GM21825 (cell line): ENCODE data around the gene WDR38.
A peak's percentile ranks its signal among the peaks of the same experiment; 100 is the strongest.

Experiments used
- ATAC-seq: cut with Tn5 transposase; IDR thresholded peaks from one replicate; pipeline ENCODE4 v1.9.1; 2021; ENCODE audit warnings: mild to moderate bottlenecking, moderate library complexity; ENCODE audit not compliant: unreplicated experiment

WDR38 gene

GRCh38 chr9:124852829-124853531 is at the start of gene WDR38:
WDR38 (plus strand) TSS chr9:124853460; CDS start chr9:124853532, 72 bp downstream.
- peak; percentile 69 for ATAC-seq

GRCh38 chr9:124803911-124804310 is 49.3 kb upstream of the WDR38 start:
- no peak for ATAC-seq

GRCh38 chr9:124805186-124805585 is 48.1 kb upstream of the WDR38 start:
- ATAC-seq, result no peak

- ATAC-seq, result no peak
Observed at GRCh38 chr9:124808246-124808956, 44.9 kb upstream of the WDR38 start.

- no peak for ATAC-seq
Observed at GRCh38 chr9:124809211-124809610, 44.0 kb upstream of the WDR38 start.

- no peak for ATAC-seq
Observed at GRCh38 chr9:124809741-124810500, 43.3 kb upstream of the WDR38 start.

- no peak for ATAC-seq
Observed at GRCh38 chr9:124810663-124811355, 42.5 kb upstream of the WDR38 start.

- ATAC-seq, result no peak
Observed at GRCh38 chr9:124812441-124812876, 40.8 kb upstream of the WDR38 start.

- ATAC-seq, result no peak
Observed at GRCh38 chr9:124813041-124813440, 40.2 kb upstream of the WDR38 start.

- no peak for ATAC-seq
Observed at GRCh38 chr9:124813501-124814163, 39.6 kb upstream of the WDR38 start.

GRCh38 chr9:124814164-124814535 is 39.1 kb upstream of the WDR38 start:
- no peak for ATAC-seq

GRCh38 chr9:124815601-124816000 is 37.7 kb upstream of the WDR38 start:
- no peak for ATAC-seq

- no peak for ATAC-seq
Observed at GRCh38 chr9:124818431-124819281, 34.6 kb upstream of the WDR38 start.

GRCh38 chr9:124820698-124821623 is 32.3 kb upstream of the WDR38 start:
- no peak for ATAC-seq

GRCh38 chr9:124828489-124829333 is 24.5 kb upstream of the WDR38 start:
- no peak for ATAC-seq

GRCh38 chr9:124829334-124829669 is 24.0 kb upstream of the WDR38 start:
- ATAC-seq, result no peak

GRCh38 chr9:124830593-124830992 is 22.7 kb upstream of the WDR38 start:
- ATAC-seq, result no peak
